HEK293 (cell line): ENCODE data around the gene PHETA1.

Experiments used
- CTCF ChIA-PET: fragments of 350-600 bp; formaldehyde crosslinking; extraction: SDS; loops from one replicate; lab custom pipeline; 2021; ENCODE audit warnings: antibody characterized with exemption; lab: Yijun Ruan, JAX
- POLR2A ChIA-PET: fragments of 300-600 bp; formaldehyde crosslinking; extraction: SDS; loops from one replicate; lab custom pipeline; 2020; ENCODE audit warnings: antibody characterized with exemption, inconsistent platforms; lab: Yijun Ruan, JAX
- H3K27ac ChIP-seq: fragments of 200-500 bp; sonication (Bioruptor generic); 2 replicates; pipeline ENCODE4 v1.5.1; 2014; ENCODE audit warnings: low read depth, low read length, control low read depth, inconsistent platforms; ENCODE audit errors: extremely low read depth
- H3K36me3 ChIP-seq, 2 experiments: fragments of 200-500 bp in 1 of 2; sonication (Bioruptor generic) in 1 of 2; 1 replicate in 1 of 2; 2 replicates in 1 of 2; pipeline ENCODE4 v1.5.1; 2014 to 2017; ENCODE audit warnings: inconsistent platforms in 2 of 2, low read length in 2 of 2; ENCODE audit not compliant: control insufficient read depth in 2 of 2, insufficient read depth in 1 of 2
- H3K4me1 ChIP-seq: fragments of 200-500 bp; sonication (Bioruptor generic); 2 replicates; pipeline ENCODE4 v1.5.1; 2014; ENCODE audit warnings: mild to moderate bottlenecking, low read length, inconsistent platforms; ENCODE audit not compliant: control insufficient read depth, insufficient read depth
- H3K4me3 ChIP-seq: 2 replicates; pipeline ENCODE4 v1.5.1; 2011; ENCODE audit warnings: low read depth, mild to moderate bottlenecking, control low read depth, low read length, moderate library complexity
- H3K9me3 ChIP-seq: fragments of 200-500 bp; sonication (Bioruptor generic); 2 replicates; pipeline ENCODE4 v1.5.1; 2014; ENCODE audit warnings: low read depth, low read length, inconsistent platforms; ENCODE audit not compliant: control insufficient read depth, insufficient read depth
- EGR2 ChIP-seq: fragments of 450-650 bp; formaldehyde crosslinking; IDR thresholded peaks from 2 replicates; pipeline ENCODE4 v1.5.1; 2016; ENCODE audit warnings: low read depth, missing biosample characterization, missing genetic modification characterization
- HIC1 ChIP-seq: fragments of 450-650 bp; formaldehyde crosslinking; IDR thresholded peaks from 2 replicates; pipeline ENCODE4 v1.5.1; 2016; ENCODE audit warnings: missing biosample characterization, missing genetic modification characterization
- KLF1 ChIP-seq: fragments of 450-650 bp; formaldehyde crosslinking; IDR thresholded peaks from 2 replicates; pipeline ENCODE4 v1.5.1; 2016; ENCODE audit warnings: missing biosample characterization, missing genetic modification characterization
- OVOL3 ChIP-seq: fragments of 450-650 bp; formaldehyde crosslinking; IDR thresholded peaks from 2 replicates; pipeline ENCODE4 v1.5.1; 2016; ENCODE audit warnings: missing biosample characterization, missing genetic modification characterization
- WT1 ChIP-seq: fragments of 450-650 bp; formaldehyde crosslinking; IDR thresholded peaks from 2 replicates; pipeline ENCODE4 v1.5.1; 2016; ENCODE audit warnings: missing biosample characterization, missing genetic modification characterization
- ZBTB20 ChIP-seq: fragments of 450-650 bp; formaldehyde crosslinking; IDR thresholded peaks from 2 replicates; pipeline ENCODE4 v1.5.1; 2016; ENCODE audit warnings: missing biosample characterization, missing genetic modification characterization
- ZBTB49 ChIP-seq: fragments of 450-650 bp; formaldehyde crosslinking; IDR thresholded peaks from 2 replicates; pipeline ENCODE4 v1.5.1; 2016; ENCODE audit warnings: missing biosample characterization, missing genetic modification characterization, low read depth
- ZFHX2 ChIP-seq: fragments of 450-650 bp; formaldehyde crosslinking; conservative IDR thresholded peaks from 2 replicates; pipeline ENCODE4 v1.5.1; 2016; ENCODE audit warnings: missing biosample characterization, missing genetic modification characterization
- ZFP3 ChIP-seq: fragments of 450-650 bp; formaldehyde crosslinking; IDR thresholded peaks from 2 replicates; pipeline ENCODE4 v1.5.1; 2016; ENCODE audit warnings: low read depth, missing biosample characterization, missing genetic modification characterization
- ZNF157 ChIP-seq: fragments of 450-650 bp; formaldehyde crosslinking; IDR thresholded peaks from 2 replicates; pipeline ENCODE4 v1.5.1; 2016; ENCODE audit warnings: missing biosample characterization, missing genetic modification characterization
- ZNF239 ChIP-seq: fragments of 450-650 bp; formaldehyde crosslinking; IDR thresholded peaks from 2 replicates; pipeline ENCODE4 v1.5.1; 2016; ENCODE audit warnings: missing biosample characterization, missing genetic modification characterization
- ZNF341 ChIP-seq: fragments of 450-650 bp; formaldehyde crosslinking; IDR thresholded peaks from 2 replicates; pipeline ENCODE4; 2016; ENCODE audit warnings: low read depth, missing biosample characterization, missing genetic modification characterization
- ZNF585B ChIP-seq: fragments of 450-650 bp; formaldehyde crosslinking; IDR thresholded peaks from 2 replicates; pipeline ENCODE4 v1.5.1; 2016; ENCODE audit warnings: missing biosample characterization, missing genetic modification characterization
- ZNF768 ChIP-seq: fragments of 450-650 bp; formaldehyde crosslinking; IDR thresholded peaks from 2 replicates; pipeline ENCODE4 v1.5.1; 2018; ENCODE audit warnings: missing biosample characterization, mild to moderate bottlenecking, missing genetic modification characterization
- ZNF792 ChIP-seq: fragments of 450-650 bp; formaldehyde crosslinking; IDR thresholded peaks from 2 replicates; pipeline ENCODE4 v1.5.1; 2016; ENCODE audit warnings: missing biosample characterization, missing genetic modification characterization
- TF ChIP-seq, protein P1 (sequence below): fragments of 450-650 bp; formaldehyde crosslinking; IDR thresholded peaks from 2 replicates; pipeline ENCODE4 v1.5.1; 2017; ENCODE audit warnings: missing biosample characterization, mild to moderate bottlenecking, missing genetic modification characterization, moderate library complexity
- TF ChIP-seq, protein P2 (sequence below): fragments of 450-650 bp; formaldehyde crosslinking; IDR thresholded peaks from 2 replicates; pipeline ENCODE4 v1.5.1; 2016; ENCODE audit warnings: missing biosample characterization, missing genetic modification characterization

Gene PHETA1

GRCh38 chr12:111414711-111415252 is 45.9 kb upstream of the PHETA1 start:
- no peaks in the 10 kb centered on the region for H3K9me3 ChIP-seq
- H3K4me3 ChIP-seq = no peak overlapping the region
- 0 out of 2 replicates have a peak, but pooled peaks cover 4% of the 10 kb centered on the region for H3K4me1 ChIP-seq
- ChIA-PET CTCF (no interaction called here), POLR2A (no interaction called here)
- H3K27ac ChIP-seq = no peak overlapping the region
- H3K36me3 ChIP-seq = peaks cover 0 to 9% of the 10 kb centered on the region in 2 experiments; a peak in 2 of 3 replicates
- TF ChIP-seq ZBTB49 = no peak
- no peak for TF ChIP-seq ZNF239 (tag by site-specific recombination)
- no peak for TF ChIP-seq KLF1 (tag by site-specific recombination)
- TF ChIP-seq ZNF768 (tag by site-specific recombination) = 0 out of 2 replicates have a peak, but pooled peaks have one; percentile 76
- TF ChIP-seq ZBTB20 (tag by site-specific recombination) = no peak
- TF ChIP-seq HIC1 (tag by site-specific recombination) = peak; percentile 17; the same call in 1 of the 2 replicates
- peak; percentile 15; the same call in 1 of the 2 replicates for TF ChIP-seq ZNF341
- no peak for TF ChIP-seq WT1 (tag by site-specific recombination)
- no peak for TF ChIP-seq OVOL3 (tag by site-specific recombination)
- TF ChIP-seq ZFP3 (tag by site-specific recombination) = no peak

DNA sequence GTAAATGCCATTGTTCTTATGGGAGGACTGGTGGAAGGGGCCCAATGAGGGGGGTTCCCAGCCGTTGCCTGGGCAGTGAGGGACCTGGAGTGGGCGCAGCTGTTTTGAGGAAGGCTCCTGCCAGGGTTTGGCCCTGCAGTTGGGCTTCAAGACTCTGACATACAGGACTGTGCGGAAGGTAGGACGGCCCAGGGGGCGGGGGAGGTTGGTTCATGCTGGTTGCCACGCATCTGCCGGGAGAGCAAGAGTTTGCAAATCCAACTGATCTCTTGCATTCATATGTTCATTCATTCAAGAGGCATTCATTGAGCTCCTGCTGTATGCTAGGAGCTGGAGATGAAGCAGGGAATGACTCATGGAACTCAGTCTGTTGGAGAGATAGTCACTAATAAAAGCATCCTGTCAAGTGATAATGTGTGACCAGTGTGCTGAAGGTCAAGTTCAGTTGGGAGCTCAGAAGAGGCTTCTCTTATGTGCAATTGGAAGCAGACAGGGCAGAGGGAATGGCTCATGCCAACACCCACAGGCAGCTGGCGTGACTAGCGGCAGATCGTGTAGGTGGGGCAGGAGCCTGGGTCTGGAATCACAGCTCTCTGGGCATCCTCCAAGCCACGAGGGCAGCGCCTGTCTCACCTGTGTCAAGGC is 44.7 kb upstream of the PHETA1 start:
- H3K36me3 ChIP-seq = no peaks in the 10 kb centered on the region
- H3K9me3 ChIP-seq = no peaks in the 10 kb centered on the region
- CTCF ChIA-PET = interaction anchor here (1.4 to 4.5 kb wide), 2 partner anchors 17 to 38 kb away, joined by 6 to 24 read pairs; no protein-coding TSS in a partner anchor
- TF ChIP-seq HIC1 (tag by site-specific recombination) (0 out of 2 replicates have a peak, but pooled peaks have one; percentile 8), ZNF792 (tag by site-specific recombination) (0 out of 2 replicates have a peak, but pooled peaks have one; percentile 66), ZNF157 (no peak), ZFHX2 (tag by site-specific recombination) (peak; percentile 68), EGR2 (tag by site-specific recombination) (peak; percentile 71), ZNF585B (tag by site-specific recombination) (no peak)
- TF ChIP-seq, protein P1, sequence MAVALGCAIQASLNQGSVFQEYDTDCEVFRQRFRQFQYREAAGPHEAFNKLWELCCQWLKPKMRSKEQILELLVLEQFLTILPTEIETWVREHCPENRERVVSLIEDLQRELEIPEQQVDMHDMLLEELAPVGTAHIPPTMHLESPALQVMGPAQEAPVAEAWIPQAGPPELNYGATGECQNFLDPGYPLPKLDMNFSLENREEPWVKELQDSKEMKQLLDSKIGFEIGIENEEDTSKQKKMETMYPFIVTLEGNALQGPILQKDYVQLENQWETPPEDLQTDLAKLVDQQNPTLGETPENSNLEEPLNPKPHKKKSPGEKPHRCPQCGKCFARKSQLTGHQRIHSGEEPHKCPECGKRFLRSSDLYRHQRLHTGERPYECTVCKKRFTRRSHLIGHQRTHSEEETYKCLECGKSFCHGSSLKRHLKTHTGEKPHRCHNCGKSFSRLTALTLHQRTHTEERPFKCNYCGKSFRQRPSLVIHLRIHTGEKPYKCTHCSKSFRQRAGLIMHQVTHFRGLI (tag by site-specific recombination) = 0 out of 2 replicates have a peak, but pooled peaks have one; percentile 46
- TF ChIP-seq, protein P2, sequence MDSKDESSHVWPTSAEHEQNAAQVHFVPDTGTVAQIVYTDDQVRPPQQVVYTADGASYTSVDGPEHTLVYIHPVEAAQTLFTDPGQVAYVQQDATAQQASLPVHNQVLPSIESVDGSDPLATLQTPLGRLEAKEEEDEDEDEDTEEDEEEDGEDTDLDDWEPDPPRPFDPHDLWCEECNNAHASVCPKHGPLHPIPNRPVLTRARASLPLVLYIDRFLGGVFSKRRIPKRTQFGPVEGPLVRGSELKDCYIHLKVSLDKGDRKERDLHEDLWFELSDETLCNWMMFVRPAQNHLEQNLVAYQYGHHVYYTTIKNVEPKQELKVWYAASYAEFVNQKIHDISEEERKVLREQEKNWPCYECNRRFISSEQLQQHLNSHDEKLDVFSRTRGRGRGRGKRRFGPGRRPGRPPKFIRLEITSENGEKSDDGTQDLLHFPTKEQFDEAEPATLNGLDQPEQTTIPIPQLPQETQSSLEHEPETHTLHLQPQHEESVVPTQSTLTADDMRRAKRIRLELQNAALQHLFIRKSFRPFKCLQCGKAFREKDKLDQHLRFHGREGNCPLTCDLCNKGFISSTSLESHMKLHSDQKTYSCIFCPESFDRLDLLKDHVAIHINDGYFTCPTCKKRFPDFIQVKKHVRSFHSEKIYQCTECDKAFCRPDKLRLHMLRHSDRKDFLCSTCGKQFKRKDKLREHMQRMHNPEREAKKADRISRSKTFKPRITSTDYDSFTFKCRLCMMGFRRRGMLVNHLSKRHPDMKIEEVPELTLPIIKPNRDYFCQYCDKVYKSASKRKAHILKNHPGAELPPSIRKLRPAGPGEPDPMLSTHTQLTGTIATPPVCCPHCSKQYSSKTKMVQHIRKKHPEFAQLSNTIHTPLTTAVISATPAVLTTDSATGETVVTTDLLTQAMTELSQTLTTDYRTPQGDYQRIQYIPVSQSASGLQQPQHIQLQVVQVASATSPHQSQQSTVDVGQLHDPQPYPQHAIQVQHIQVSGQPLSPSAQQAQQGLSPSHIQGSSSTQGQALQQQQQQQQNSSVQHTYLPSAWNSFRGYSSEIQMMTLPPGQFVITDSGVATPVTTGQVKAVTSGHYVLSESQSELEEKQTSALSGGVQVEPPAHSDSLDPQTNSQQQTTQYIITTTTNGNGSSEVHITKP (tag by site-specific recombination) = no peak
- TF ChIP-seq, all 188 proteins: peak for 5
- Histone ChIP-seq H3K4me1 (0 out of 2 replicates have a peak, but pooled peaks cover 4% of the 10 kb centered on the region), H3K27ac (no peak overlapping the region), H3K4me3 (no peak overlapping the region)
- POLR2A ChIA-PET = interaction anchor here (0.6 kb wide), 1 partner anchor 66 kb away, joined by 13 read pairs; no protein-coding TSS in a partner anchor
